CD14-positive monocyte (primary cell): ENCODE results near the gene RAB6B. TPM values are rescaled to one million over a fixed set of nuclear protein-coding genes. Genes with fewer than 3 reads are reported as not detected.

Experiments
- DNase-seq, 3 donors: peaks; one replicate each; pipeline ENCODE4 v3.0.0-alpha.2; 2011 to 2022
- H2AFZ ChIP-seq: 2 replicates; pipeline ENCODE4 v1.6.0; 2012; ENCODE audit warnings: mild to moderate bottlenecking, low read depth, low read length, inconsistent platforms; ENCODE audit not compliant: insufficient read depth, poor library complexity, severe bottlenecking
- H3K27ac ChIP-seq, 2 donors: 1 replicate in 1 of 2; 2 replicates in 1 of 2; pipeline ENCODE4 v1.5.1; 2012 to 2013; ENCODE audit warnings: low read length in 2 of 2, control low read depth in 1 of 2, inconsistent platforms in 1 of 2, low read depth in 1 of 2, mild to moderate bottlenecking in 1 of 2
- H3K27me3 ChIP-seq, 2 donors: one replicate each; pipeline versions ENCODE4 v1.6.0 to v1.6.1; 2011 to 2013; ENCODE audit warnings: low read length in 2 of 2; ENCODE audit not compliant: control insufficient read depth in 2 of 2, insufficient read depth in 2 of 2
- H3K36me3 ChIP-seq, 2 donors: replicated peaks in 1 of 2; 1 replicate in 1 of 2; 2 replicates in 1 of 2; pipeline versions ENCODE4 v1.5.1 to v1.6.1; 2012 to 2013; ENCODE audit warnings: low read length in 2 of 2, control low read depth in 1 of 2, inconsistent platforms in 1 of 2, mild to moderate bottlenecking in 1 of 2; ENCODE audit not compliant: insufficient read depth in 2 of 2, control insufficient read depth in 1 of 2
- H3K4me1 ChIP-seq, 2 donors: 1 replicate in 1 of 2; 2 replicates in 1 of 2; pipeline versions ENCODE4 v1.5.1 to v1.6.1; 2012 to 2013; ENCODE audit warnings: low read length in 2 of 2, control low read depth in 1 of 2, inconsistent platforms in 1 of 2, mild to moderate bottlenecking in 1 of 2, moderate library complexity in 1 of 2; ENCODE audit not compliant: insufficient read depth in 2 of 2, control insufficient read depth in 1 of 2
- H3K4me2 ChIP-seq: replicated peaks from 2 replicates; pipeline ENCODE3; 2012; ENCODE audit warnings: low read length, moderate library complexity, mild to moderate bottlenecking; ENCODE audit not compliant: poor library complexity, severe bottlenecking; ENCODE audit errors: extremely low read depth
- H3K4me3 ChIP-seq, 3 experiments: fragments of 200-600 bp in 1 of 3; sonication (generic) in 1 of 3; replicated peaks in 1 of 3; 1 replicate in 2 of 3; 2 replicates in 1 of 3; pipeline ENCODE4 v1.5.1; 2011 to 2013; ENCODE audit warnings: low read length in 3 of 3, mild to moderate bottlenecking in 3 of 3, control low read depth in 2 of 3, low read depth in 2 of 3, inconsistent platforms in 1 of 3, moderate library complexity in 1 of 3
- H3K79me2 ChIP-seq: 2 replicates; pipeline ENCODE4 v1.6.0; 2012; ENCODE audit warnings: mild to moderate bottlenecking, control low read depth, inconsistent platforms, low read length, moderate library complexity; ENCODE audit not compliant: insufficient read depth
- H3K9ac ChIP-seq: 2 replicates; pipeline ENCODE4 v1.6.0; 2017; ENCODE audit warnings: low read length, mild to moderate bottlenecking; ENCODE audit not compliant: insufficient read depth, poor library complexity, severe bottlenecking
- H3K9me3 ChIP-seq, 2 donors: replicated peaks in 1 of 2; 1 replicate in 1 of 2; 2 replicates in 1 of 2; pipeline versions ENCODE4 v1.5.1 to v1.6.1; 2012 to 2013; ENCODE audit warnings: low read length in 2 of 2, control low read depth in 1 of 2; ENCODE audit not compliant: control insufficient read depth in 1 of 2, insufficient read depth in 1 of 2
- H4K20me1 ChIP-seq: 2 replicates; pipeline ENCODE4 v1.6.0; 2012; ENCODE audit warnings: mild to moderate bottlenecking, low read length, control low read depth, moderate library complexity; ENCODE audit not compliant: insufficient read depth
- H3K27ac Mint-ChIP-seq, 7 donors: one replicate each; pipeline ENCODE4 v1.8.0; 2020; ENCODE audit warnings: mild to moderate bottlenecking in 7 of 7, mixed read lengths in 7 of 7, moderate library complexity in 6 of 7, inconsistent platforms in 2 of 7
- H3K27me3 Mint-ChIP-seq, 3 donors: one replicate each; pipeline ENCODE4 v1.8.0; 2021 to 2022; ENCODE audit warnings: low read depth in 3 of 3, mild to moderate bottlenecking in 3 of 3, mixed read lengths in 3 of 3, moderate library complexity in 3 of 3, inconsistent platforms in 1 of 3
- H3K36me3 Mint-ChIP-seq, 2 donors: one replicate each; pipeline ENCODE4 v1.8.0; 2020; ENCODE audit warnings: mixed read lengths in 2 of 2, inconsistent platforms in 1 of 2, mild to moderate bottlenecking in 1 of 2
- H3K4me1 Mint-ChIP-seq: one replicate; pipeline ENCODE4 v1.8.0; 2020; ENCODE audit warnings: mild to moderate bottlenecking, mixed read lengths
- H3K4me3 Mint-ChIP-seq, 2 donors: one replicate each; pipeline ENCODE4 v1.8.0; 2020; ENCODE audit warnings: mild to moderate bottlenecking in 2 of 2, mixed read lengths in 2 of 2, moderate library complexity in 1 of 2
- H3K9me3 Mint-ChIP-seq, 7 donors: one replicate each; pipeline ENCODE4 v1.8.0; 2020 to 2022; ENCODE audit warnings: mixed read lengths in 7 of 7, mild to moderate bottlenecking in 6 of 7, moderate library complexity in 6 of 7, inconsistent platforms in 2 of 7
- CTCF ChIP-seq: fragments of 200-600 bp; IDR thresholded peaks from one replicate; pipeline ENCODE4 v1.8.0; 2022; ENCODE audit warnings: antibody characterized with exemption, mild to moderate bottlenecking
- WGBS: methylation state at CpG from one replicate; pipeline ENCODE4 v1.1.5; 2013; ENCODE audit warnings: missing lambda C conversion rate; ENCODE audit not compliant: insufficient coverage; 5-methylcytosine and 5-hydroxymethylcytosine counted together
- intact Hi-C, 2 donors: fragments of 100-400 bp; cut with micrococcal nuclease; formaldehyde crosslinking; loops; one replicate each; pipeline versions ENCODE4 v1.15.0 to v1.15.1; 2023
- polyA plus RNA-seq, 3 donors: library from polyadenylated mRNA; depleted of rRNA in 1 of 3; unstranded in 2 of 3; stranded (reverse) in 1 of 3; fragments of 300-500 nt in 2 of 3; fragments of >200 nt in 1 of 3; fragmentation: Illumina TruSeq in 2 of 3; gene quantifications; 1 replicate in 2 of 3; 2 replicates in 1 of 3; pipeline ENCODE4 v1.2.3, GENCODE V29; 2012 to 2021

RAB6B gene
- polyA plus RNA-seq, 3 donors = 0.46 TPM; not detected in 2

GRCh38 chr3:133868758-133869475, 26.8 kb downstream of the RAB6B start:
- Histone ChIP-seq H3K4me2 (no peak overlapping the region), H4K20me1 (no peaks in the 10 kb centered on the region), H3K4me1 (no peaks in the 10 kb centered on the region), H3K9ac (no peak overlapping the region), H3K27me3 (no peaks in the 10 kb centered on the region), H3K27ac (no peak overlapping the region), H3K9me3 (no peaks in the 10 kb centered on the region), H3K79me2 (no peaks in the 10 kb centered on the region), H3K36me3 (no peaks in the 10 kb centered on the region), H3K4me3 (no peak overlapping the region), H2AFZ (no peak overlapping the region)
- H3K4me1 Mint-ChIP-seq = no peaks in the 10 kb centered on the region
- intact Hi-C loops = no loop called here
- H3K4me3 Mint-ChIP-seq = no peak overlapping the region
- 94% methylated on average over 5 of the region's 7 CpGs for WGBS
- H3K36me3 Mint-ChIP-seq = no peaks in the 10 kb centered on the region
- peak overlapping the region in 1 of 7 donors; percentile 11 for H3K27ac Mint-ChIP-seq
- no peak for DNase-seq
- TF ChIP-seq CTCF = no peak
- H3K9me3 Mint-ChIP-seq = no peaks in the 10 kb centered on the region
- H3K27me3 Mint-ChIP-seq = peaks cover 0 to 4% (median 3%) of the 10 kb centered on the region in 3 donors

- H3K4me1 Mint-ChIP-seq = no peaks in the 10 kb centered on the region
- H3K27ac ChIP-seq = no peak overlapping the region
- DNase-seq = no peak
- no peak overlapping the region for H3K4me2 ChIP-seq
- H3K36me3 ChIP-seq = no peaks in the 10 kb centered on the region
- no peaks in the 10 kb centered on the region for H3K9me3 Mint-ChIP-seq
- no peaks in the 10 kb centered on the region for H3K79me2 ChIP-seq
- no peaks in the 10 kb centered on the region for H3K27me3 ChIP-seq
- peak overlapping the region in 1 of 7 donors; percentile 64 for H3K27ac Mint-ChIP-seq
- intact Hi-C loops = no loop called here
- 97% methylated on average over 7 of the region's 8 CpGs for WGBS
- no peak overlapping the region for H3K9ac ChIP-seq
- H3K4me1 ChIP-seq = no peaks in the 10 kb centered on the region
- no peak overlapping the region for H3K4me3 ChIP-seq
- no peaks in the 10 kb centered on the region for H4K20me1 ChIP-seq
- TF ChIP-seq CTCF = no peak
- no peaks in the 10 kb centered on the region for H3K9me3 ChIP-seq
- no peaks in the 10 kb centered on the region for H3K36me3 Mint-ChIP-seq
- H2AFZ ChIP-seq = no peak overlapping the region
- peaks cover 0 to 5% (median 1%) of the 10 kb centered on the region in 3 donors for H3K27me3 Mint-ChIP-seq
- H3K4me3 Mint-ChIP-seq = no peak overlapping the region
These were observed 27.5 kb downstream of the RAB6B start for GRCh38 chr3:133868186-133868585.
